ENCODE results near the gene MAP2K3.
"Not testable (repeated sequence)": the region's sequence is repeated elsewhere in the genome, so short reads cannot be mapped to it uniquely, and the experiment has no call there.

GRCh38 chr17:21308931-21309381 is 24.4 kb downstream of the MAP2K3 start:
- TF ChIP-seq, protein P1, sequence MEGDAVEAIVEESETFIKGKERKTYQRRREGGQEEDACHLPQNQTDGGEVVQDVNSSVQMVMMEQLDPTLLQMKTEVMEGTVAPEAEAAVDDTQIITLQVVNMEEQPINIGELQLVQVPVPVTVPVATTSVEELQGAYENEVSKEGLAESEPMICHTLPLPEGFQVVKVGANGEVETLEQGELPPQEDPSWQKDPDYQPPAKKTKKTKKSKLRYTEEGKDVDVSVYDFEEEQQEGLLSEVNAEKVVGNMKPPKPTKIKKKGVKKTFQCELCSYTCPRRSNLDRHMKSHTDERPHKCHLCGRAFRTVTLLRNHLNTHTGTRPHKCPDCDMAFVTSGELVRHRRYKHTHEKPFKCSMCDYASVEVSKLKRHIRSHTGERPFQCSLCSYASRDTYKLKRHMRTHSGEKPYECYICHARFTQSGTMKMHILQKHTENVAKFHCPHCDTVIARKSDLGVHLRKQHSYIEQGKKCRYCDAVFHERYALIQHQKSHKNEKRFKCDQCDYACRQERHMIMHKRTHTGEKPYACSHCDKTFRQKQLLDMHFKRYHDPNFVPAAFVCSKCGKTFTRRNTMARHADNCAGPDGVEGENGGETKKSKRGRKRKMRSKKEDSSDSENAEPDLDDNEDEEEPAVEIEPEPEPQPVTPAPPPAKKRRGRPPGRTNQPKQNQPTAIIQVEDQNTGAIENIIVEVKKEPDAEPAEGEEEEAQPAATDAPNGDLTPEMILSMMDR (IDR thresholded peaks at IDR 0.05): not testable (repeated sequence)
- TF ChIP-seq POLR2A (IDR thresholded peaks at IDR 0.05): not testable (repeated sequence)

Data from right lobe of liver (tissue), 4 donors.